ENCODE measurements around the gene AKAP6. TPM values are rescaled to one million over a fixed set of nuclear protein-coding genes. Genes with fewer than 3 reads are reported as not detected.

AKAP6 gene
- total and polyA plus RNA-seq, 2 of the 8 experiments (the other 6 are each of a cell fraction or from before 2014, with no cell fraction given): 0.09 to 0.89 TPM

DNA sequence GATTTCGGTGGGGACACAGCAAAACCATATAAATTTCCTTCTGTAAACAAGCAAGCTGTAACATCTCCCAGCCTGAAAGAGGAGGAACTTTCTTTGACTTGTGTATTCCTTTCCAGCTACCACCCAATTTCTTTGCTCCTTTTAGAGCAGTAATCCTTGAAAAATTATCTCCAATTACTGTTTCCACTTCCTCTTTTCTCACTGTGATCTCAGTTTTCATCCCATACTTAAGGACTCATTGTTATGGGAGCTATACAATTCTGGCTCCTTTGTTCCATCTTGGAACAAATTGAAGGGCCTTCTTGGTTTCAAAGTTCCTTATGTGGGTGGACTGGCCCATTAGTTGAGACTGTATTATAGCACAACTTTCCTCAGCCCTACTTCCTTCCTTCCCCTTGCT lies 152.6 kb downstream of the AKAP6 start (continued):
- TF ChIP-seq BCL11A (IDR thresholded peaks at IDR 0.05; ENCODE audit: low read depth in 2 of 2, low read length in 2 of 2) (no peak), MAFK (IDR thresholded peaks at IDR 0.05; ENCODE audit: low read depth, low read length) (no peak)
